Caki2 (cell line): ENCODE data around the gene FAM228B. TPM values are rescaled to one million over a fixed set of nuclear protein-coding genes. Genes with fewer than 3 reads are reported as not detected.

Experiments used
- DNase-seq: peaks from one replicate; pipeline ENCODE4 v3.0.0-alpha.2; 2015; ENCODE audit warnings: low read depth
- in situ Hi-C: cut with HindIII; loops from 2 replicates; pipeline ENCODE4 v1.10.0; 2016; ENCODE audit warnings: low sequenced_read_pairs, low pct_unique_long_range_greater_than_20kb, mixed read lengths
- total RNA-seq: library from RNA; depleted of rRNA; stranded (reverse); fragments of >200 nt; shearing (Covaris generic); gene quantifications from 2 replicates; pipeline ENCODE4 v1.2.3, GENCODE V29; 2014; ENCODE audit warnings: low replicate concordance; rRNA removed

Gene FAM228B
- total RNA-seq, 1 experiment from 2014 or later: 12.1 TPM

DNA sequence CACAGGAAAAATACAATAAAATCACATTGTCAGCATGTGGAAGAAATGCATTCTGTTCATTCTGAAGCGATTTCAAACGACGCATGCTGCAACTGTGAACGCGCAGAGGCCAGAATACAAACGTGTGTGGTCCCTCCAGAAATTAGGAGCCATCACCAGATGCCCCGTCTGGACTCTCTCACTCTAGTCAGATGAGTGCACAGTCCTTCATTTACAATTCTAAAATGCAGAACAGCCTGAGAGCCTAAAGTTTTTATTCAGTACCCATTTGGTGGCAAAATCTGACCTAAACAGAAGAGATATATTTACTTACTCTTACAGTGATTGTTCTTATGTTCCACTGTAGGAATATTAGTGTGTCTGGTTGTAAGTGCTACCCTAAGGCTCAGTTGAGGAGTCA is 88.1 kb downstream of the FAM228B start:
- in situ Hi-C loops: no loop called here
- DNase-seq: no peak

DNA sequence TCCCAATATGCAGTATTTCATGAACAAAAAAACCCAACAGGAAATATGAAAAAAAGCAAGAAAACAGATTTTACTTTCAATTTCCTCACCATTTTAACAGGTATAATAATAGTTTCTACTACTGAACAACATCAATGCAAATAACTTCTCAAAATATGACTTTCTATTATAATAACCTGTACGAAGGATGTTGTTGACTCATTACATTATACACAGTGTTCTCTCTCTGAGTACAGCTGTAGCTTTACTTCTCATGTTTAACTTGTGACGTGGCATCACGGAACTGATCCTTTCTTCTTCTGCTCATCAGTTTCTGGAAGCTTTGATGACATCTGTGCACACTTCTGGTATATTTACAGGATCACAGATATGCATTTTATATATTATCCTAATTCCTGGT is 91.6 kb downstream of the FAM228B start:
- no peak for DNase-seq
- in situ Hi-C loops: no loop called here

Other genes starting within 250 kb of the FAM228B start
- 2.0 and 5.7 TPM in 2 replicates for gene ATAD2B, start 196.3 kb upstream of the FAM228B start, total RNA-seq
- 16.0 and 24.3 TPM in 2 replicates for gene UBXN2A, start 183.0 kb upstream of the FAM228B start, total RNA-seq
- not detected in 2 replicates for gene MFSD2B, start 113.4 kb upstream of the FAM228B start, total RNA-seq
- 10.0 and 10.6 TPM in 2 replicates for gene WDCP, start 76.1 kb upstream of the FAM228B start, total RNA-seq
- gene FKBP1B, start 73.7 kb upstream of the FAM228B start, total RNA-seq: 8.2 and 12.5 TPM in 2 replicates
- 239 and 275 TPM in 2 replicates for gene SF3B6, start 47.1 kb upstream of the FAM228B start, total RNA-seq
- 168 and 185 TPM in 2 replicates for gene TP53I3, start 38.6 kb upstream of the FAM228B start, total RNA-seq
- gene PFN4, start 135 bp upstream of the FAM228B start, total RNA-seq: 0.57 TPM in 1 of 2 replicates, not detected in the other
- 1.5 TPM in 1 of 2 replicates, not detected in the other for gene FAM228A, start 51.6 kb downstream of the FAM228B start, total RNA-seq
- 14.7 and 20.6 TPM in 2 replicates for gene ITSN2, start 237.1 kb downstream of the FAM228B start, total RNA-seq